PC-9 (cell line): ENCODE results near the gene CELF2. TPM values are rescaled to one million over a fixed set of nuclear protein-coding genes. Genes with fewer than 3 reads are reported as not detected.

ENCODE experiments used
- BruUV-seq: library from RNA; stranded (reverse); fragments of 400-500 nt; replicated peaks from 2 replicates; lab custom pipeline; 2021; lab: Mats Ljungman, UMichigan
- CTCF ChIA-PET: fragments of 300-600 bp; sonication (Branson Sonifier 250); formaldehyde crosslinking; loops from one replicate; lab custom pipeline; 2022; ENCODE audit warnings: antibody characterized with exemption; lab: Charles Lee
- POLR2A ChIA-PET: fragments of 300-600 bp; sonication (Branson Sonifier 250); formaldehyde crosslinking; loops from one replicate; lab custom pipeline; 2022; ENCODE audit warnings: antibody characterized with exemption; ENCODE audit not compliant: unreplicated experiment; lab: Charles Lee
- DNase-seq, 2 experiments: peaks; one replicate each; pipeline versions ENCODE4 v3.0.0 to v3.0.0-alpha.2; 2015 to 2022; ENCODE audit warnings: mixed read lengths in 1 of 2
- H2AFZ ChIP-seq: fragments of 200-600 bp; sonication (generic); 2 replicates; pipeline ENCODE4 v1.8.1; 2017; ENCODE audit warnings: antibody characterized with exemption
- H3F3A ChIP-seq: fragments of 200-600 bp; sonication (generic); 2 replicates; pipeline ENCODE4 v1.8.1; 2017; ENCODE audit warnings: antibody characterized with exemption, mild to moderate bottlenecking, low read depth; ENCODE audit not compliant: insufficient read depth
- H3K27ac ChIP-seq: fragments of 200-600 bp; sonication (generic); 2 replicates; pipeline ENCODE4 v1.6.1; 2016; ENCODE audit warnings: mixed run types
- H3K27me3 ChIP-seq: fragments of 200-600 bp; sonication (generic); 2 replicates; pipeline ENCODE4 v1.6.1; 2016; ENCODE audit warnings: low read depth, mixed run types; ENCODE audit not compliant: insufficient read depth
- H3K36me3 ChIP-seq: fragments of 200-600 bp; sonication (generic); 2 replicates; pipeline ENCODE4 v1.6.1; 2016; ENCODE audit warnings: low read depth, mixed run types
- H3K4me1 ChIP-seq: fragments of 200-600 bp; sonication (generic); replicated peaks from 2 replicates; pipeline ENCODE4 v1.6.1; 2016; ENCODE audit warnings: mixed run types; ENCODE audit not compliant: insufficient read depth
- H3K4me2 ChIP-seq: fragments of 200-600 bp; sonication (generic); 2 replicates; pipeline ENCODE4 v1.6.1; 2017; ENCODE audit warnings: mixed run types
- H3K4me3 ChIP-seq: fragments of 200-600 bp; sonication (generic); 2 replicates; pipeline ENCODE4 v1.6.1; 2016; ENCODE audit warnings: mixed run types
- H3K79me2 ChIP-seq: fragments of 200-600 bp; sonication (generic); 2 replicates; pipeline ENCODE4 v1.6.1; 2017; ENCODE audit warnings: low read depth, mixed run types
- H3K9me2 ChIP-seq: fragments of 200-600 bp; sonication (generic); 2 replicates; pipeline ENCODE4 v1.8.1; 2017; ENCODE audit warnings: mild to moderate bottlenecking; ENCODE audit not compliant: insufficient read depth
- H3K9me3 ChIP-seq: fragments of 200-600 bp; sonication (generic); 2 replicates; pipeline ENCODE4 v1.8.1; 2016; ENCODE audit warnings: low read depth; ENCODE audit not compliant: insufficient read depth
- H4K20me1 ChIP-seq: fragments of 200-600 bp; sonication (generic); 2 replicates; pipeline ENCODE4 v1.8.1; 2017; ENCODE audit not compliant: insufficient read depth
- CTCF ChIP-seq: fragments of 200-600 bp; sonication (generic); conservative IDR thresholded peaks from 2 replicates; pipeline ENCODE4 v1.6.1; 2017; ENCODE audit warnings: mixed run types, antibody characterized with exemption, mild to moderate bottlenecking, moderate library complexity
- EZH2 ChIP-seq: fragments of 200-600 bp; sonication (generic); IDR thresholded peaks from 2 replicates; pipeline ENCODE4 v1.8.0; 2017; ENCODE audit warnings: antibody characterized with exemption, low read depth
- intact Hi-C: fragments of 100-400 bp; cut with micrococcal nuclease; formaldehyde crosslinking; loops from one replicate; pipeline ENCODE4 v1.10.0; 2022; ENCODE audit not compliant: unreplicated experiment
- total RNA-seq: library from RNA; stranded (reverse); gene quantifications from 2 replicates; pipeline ENCODE4 v1.2.3, GENCODE V29; 2021

The CELF2 gene
- total RNA-seq, 1 experiment from 2014 or later: not detected

GRCh38 chr10:10992072-10992471 is 25.6 kb upstream of the CELF2 start:
- no TSS peak for BruUV-seq
- Histone ChIP-seq H3K4me2 (no peak overlapping the region), H3K79me2 (no peaks in the 10 kb centered on the region), H3K4me1 (no peaks in the 10 kb centered on the region), H3F3A (no peaks in the 10 kb centered on the region), H3K36me3 (no peaks in the 10 kb centered on the region), H3K9me2 (no peaks in the 10 kb centered on the region), H3K4me3 (no peak overlapping the region), H3K27ac (no peak overlapping the region), H3K27me3 (no peaks in the 10 kb centered on the region), H3K9me3 (no peaks in the 10 kb centered on the region), H4K20me1 (no peaks in the 10 kb centered on the region), H2AFZ (no peak overlapping the region)
- CTCF ChIA-PET: no interaction called here
- TF ChIP-seq EZH2 (no peak), CTCF (no peak)
- POLR2A ChIA-PET: no interaction called here
- intact Hi-C loops: no loop called here
- DNase-seq: no peak

- no peaks in the 10 kb centered on the region for H3K9me2 ChIP-seq
- no peak overlapping the region for H3K4me2 ChIP-seq
- H3K36me3 ChIP-seq: no peaks in the 10 kb centered on the region
- CTCF ChIA-PET: no interaction called here
- no peak for DNase-seq
- TF ChIP-seq CTCF (no peak), EZH2 (no peak)
- BruUV-seq: no TSS peak
- H3K27ac ChIP-seq: no peak overlapping the region
- H3K79me2 ChIP-seq: no peaks in the 10 kb centered on the region
- no peaks in the 10 kb centered on the region for H3F3A ChIP-seq
- no peaks in the 10 kb centered on the region for H4K20me1 ChIP-seq
- H3K27me3 ChIP-seq: no peaks in the 10 kb centered on the region
- H2AFZ ChIP-seq: no peak overlapping the region
- H3K4me3 ChIP-seq: no peak overlapping the region
- H3K4me1 ChIP-seq: no peaks in the 10 kb centered on the region
- H3K9me3 ChIP-seq: no peaks in the 10 kb centered on the region
- POLR2A ChIA-PET: no interaction called here
- intact Hi-C loops: no loop called here
Observed at GRCh38 chr10:10992961-10993714, 24.5 kb upstream of the CELF2 start.

- POLR2A ChIA-PET: no interaction called here
- intact Hi-C loops: no loop called here
- Histone ChIP-seq H3F3A (no peaks in the 10 kb centered on the region), H3K9me3 (no peaks in the 10 kb centered on the region), H3K27ac (no peak overlapping the region), H4K20me1 (no peaks in the 10 kb centered on the region), H3K4me2 (no peak overlapping the region), H3K9me2 (no peaks in the 10 kb centered on the region), H3K36me3 (no peaks in the 10 kb centered on the region), H2AFZ (no peak overlapping the region), H3K4me1 (no peaks in the 10 kb centered on the region), H3K27me3 (no peaks in the 10 kb centered on the region), H3K4me3 (no peak overlapping the region), H3K79me2 (no peaks in the 10 kb centered on the region)
- CTCF ChIA-PET: no interaction called here
- no TSS peak for BruUV-seq
- no peak for DNase-seq
- no peak for TF ChIP-seq EZH2
- TF ChIP-seq CTCF: no peak
Observed at GRCh38 chr10:10993785-10994184, 23.9 kb upstream of the CELF2 start.
